Neural progenitor cell (in vitro differentiated cells): ENCODE measurements around the gene IKZF5.

Experiments
- EZH2 ChIP-seq: fragments of 200-600 bp; sonication (generic); IDR thresholded peaks from 2 replicates; pipeline ENCODE4 v1.6.1; 2017; ENCODE audit warnings: antibody characterized with exemption, mild to moderate bottlenecking, moderate library complexity
- TF ChIP-seq, protein P1 (sequence below): fragments of 200-600 bp; sonication (generic); IDR thresholded peaks from 2 replicates; pipeline ENCODE4 v1.5.1; 2017; ENCODE audit warnings: antibody characterized with exemption, mild to moderate bottlenecking

DNA sequence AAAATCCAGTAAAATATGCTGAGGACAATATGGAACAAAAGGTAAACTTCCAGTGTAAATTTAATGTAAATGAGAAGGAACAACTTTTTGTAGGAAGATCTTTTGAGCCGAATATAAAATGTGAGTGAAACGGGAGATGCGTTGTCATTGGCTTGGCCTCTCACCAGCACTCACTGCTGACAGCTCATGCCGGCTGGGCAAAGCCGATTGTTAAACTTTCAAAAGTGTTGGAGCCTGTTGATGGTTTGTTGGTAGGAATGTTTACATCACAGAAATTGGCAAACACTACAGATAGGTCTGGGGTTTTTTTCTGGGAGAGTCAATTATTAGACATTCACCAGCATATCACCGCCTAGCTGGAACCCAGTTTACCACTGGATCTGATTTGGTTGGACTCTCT lies 22.3 kb downstream of the IKZF5 start:
- TF ChIP-seq, protein P1, sequence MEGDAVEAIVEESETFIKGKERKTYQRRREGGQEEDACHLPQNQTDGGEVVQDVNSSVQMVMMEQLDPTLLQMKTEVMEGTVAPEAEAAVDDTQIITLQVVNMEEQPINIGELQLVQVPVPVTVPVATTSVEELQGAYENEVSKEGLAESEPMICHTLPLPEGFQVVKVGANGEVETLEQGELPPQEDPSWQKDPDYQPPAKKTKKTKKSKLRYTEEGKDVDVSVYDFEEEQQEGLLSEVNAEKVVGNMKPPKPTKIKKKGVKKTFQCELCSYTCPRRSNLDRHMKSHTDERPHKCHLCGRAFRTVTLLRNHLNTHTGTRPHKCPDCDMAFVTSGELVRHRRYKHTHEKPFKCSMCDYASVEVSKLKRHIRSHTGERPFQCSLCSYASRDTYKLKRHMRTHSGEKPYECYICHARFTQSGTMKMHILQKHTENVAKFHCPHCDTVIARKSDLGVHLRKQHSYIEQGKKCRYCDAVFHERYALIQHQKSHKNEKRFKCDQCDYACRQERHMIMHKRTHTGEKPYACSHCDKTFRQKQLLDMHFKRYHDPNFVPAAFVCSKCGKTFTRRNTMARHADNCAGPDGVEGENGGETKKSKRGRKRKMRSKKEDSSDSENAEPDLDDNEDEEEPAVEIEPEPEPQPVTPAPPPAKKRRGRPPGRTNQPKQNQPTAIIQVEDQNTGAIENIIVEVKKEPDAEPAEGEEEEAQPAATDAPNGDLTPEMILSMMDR, result no peak
- TF ChIP-seq EZH2, result no peak
